SU-DHL-6 (cell line): Measurements from ENCODE around the gene LRRN4.
"Not testable (repeated sequence)": the region's sequence is repeated elsewhere in the genome, so short reads cannot be mapped to it uniquely, and the experiment has no call there.

ENCODE experiments used
- H2AFZ ChIP-seq: fragments of 200-600 bp; sonication (generic); 2 replicates; pipeline ENCODE4 v1.6.1; 2014; ENCODE audit warnings: low read depth, mild to moderate bottlenecking, moderate library complexity, mixed read lengths, antibody characterized with exemption, low read length; ENCODE audit not compliant: severe bottlenecking
- H3F3A ChIP-seq: fragments of 200-600 bp; shearing (Covaris generic); 2 replicates; pipeline ENCODE4 v1.6.0; 2016; ENCODE audit warnings: antibody characterized with exemption, mild to moderate bottlenecking; ENCODE audit not compliant: insufficient read depth
- H3K27ac ChIP-seq: fragments of 200-600 bp; sonication (generic); 2 replicates; pipeline ENCODE4 v1.5.1; 2016; ENCODE audit warnings: low read depth, mild to moderate bottlenecking, low read length, moderate library complexity, mixed read lengths
- H3K27me3 ChIP-seq: fragments of 200-600 bp; sonication (generic), shearing (Covaris generic); 2 replicates; pipeline ENCODE4 v1.6.0; 2014; ENCODE audit warnings: mild to moderate bottlenecking, low read length
- H3K36me3 ChIP-seq: fragments of 200-600 bp; sonication (generic); 2 replicates; pipeline ENCODE4 v1.6.1; 2014; ENCODE audit warnings: mild to moderate bottlenecking, low read length, mixed read lengths
- H3K4me2 ChIP-seq: fragments of 300-600, 200-600 bp; shearing (Covaris generic), sonication (generic); 2 replicates; pipeline ENCODE4 v1.6.0; 2014; ENCODE audit warnings: low read length, low read depth, mild to moderate bottlenecking; ENCODE audit not compliant: poor library complexity, severe bottlenecking
- H3K4me3 ChIP-seq: fragments of 200-600 bp; sonication (generic); 2 replicates; pipeline ENCODE4 v1.5.1; 2014; ENCODE audit warnings: antibody characterized with exemption, low read length, mild to moderate bottlenecking, mixed read lengths; ENCODE audit not compliant: insufficient read depth, poor library complexity, severe bottlenecking
- H3K79me2 ChIP-seq: fragments of 200-600 bp; sonication (generic); 2 replicates; pipeline ENCODE4 v1.6.1; 2014; ENCODE audit warnings: mild to moderate bottlenecking, low read length, moderate library complexity; ENCODE audit not compliant: insufficient read depth
- H3K9ac ChIP-seq: fragments of 200-600 bp; sonication (generic); 2 replicates; pipeline ENCODE4 v1.7.0; 2014; ENCODE audit warnings: mild to moderate bottlenecking, low read length
- H3K9me2 ChIP-seq: fragments of 200-600 bp; sonication (generic); replicated peaks from 2 replicates; pipeline ENCODE4 v1.6.1; 2014; ENCODE audit warnings: low read length; ENCODE audit not compliant: insufficient read depth
- H3K9me3 ChIP-seq: fragments of 200-600 bp; sonication (generic); 2 replicates; pipeline ENCODE4 v1.6.1; 2014; ENCODE audit warnings: low read length, mixed read lengths; ENCODE audit not compliant: insufficient read depth
- H4K20me1 ChIP-seq: fragments of 200-600 bp; sonication (generic); 2 replicates; pipeline ENCODE4 v1.6.1; 2014; ENCODE audit warnings: low read depth, mild to moderate bottlenecking, antibody characterized with exemption, low read length, moderate library complexity, mixed read lengths
- CTCF ChIP-seq: fragments of 200-600 bp; sonication (generic); IDR thresholded peaks from one replicate; pipeline ENCODE4 v1.5.1; 2017; ENCODE audit warnings: antibody characterized with exemption, mild to moderate bottlenecking, low read length, moderate library complexity; ENCODE audit not compliant: insufficient read depth, poor library complexity, severe bottlenecking
- EZH2phosphoT487 ChIP-seq: fragments of 200-600 bp; sonication (generic), shearing (Covaris generic); conservative IDR thresholded peaks from 2 replicates; pipeline ENCODE4 v1.6.1; 2018; ENCODE audit warnings: mild to moderate bottlenecking, antibody characterized with exemption, low read length, moderate library complexity, mixed read lengths

Gene LRRN4

DNA sequence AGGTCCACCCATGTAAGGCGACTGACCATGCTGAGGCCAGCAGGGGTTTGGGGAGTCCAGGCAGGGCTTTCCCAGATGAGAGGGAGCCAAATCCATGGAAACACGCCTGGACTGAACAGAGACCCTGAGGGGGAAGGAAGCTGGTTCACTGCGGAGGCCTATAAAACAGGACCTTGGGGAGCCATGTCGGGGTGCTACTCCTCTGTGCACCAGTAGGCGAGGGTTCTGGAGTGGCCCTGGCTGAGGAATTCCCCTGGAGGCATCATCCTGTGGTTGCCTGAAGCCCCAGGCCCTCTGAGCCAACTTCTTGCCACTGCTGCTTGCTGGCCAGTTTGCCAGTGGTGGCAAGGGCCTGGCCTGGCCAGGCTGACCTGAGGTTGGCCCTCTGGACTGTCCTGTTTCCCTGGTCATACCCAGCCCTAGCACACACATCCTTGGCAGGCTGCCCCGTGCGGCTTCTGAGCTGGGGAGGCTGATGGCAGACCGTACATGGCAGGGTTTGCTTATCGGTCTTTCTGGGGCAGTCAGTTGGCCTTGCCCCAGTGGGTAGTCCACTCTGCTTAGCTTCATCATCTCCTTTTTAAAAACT is 2.2 kb upstream of the LRRN4 start:
- Histone ChIP-seq H3K27me3 (no peaks in the 10 kb centered on the region), H3K9ac (no peak overlapping the region), H3K27ac (no peak overlapping the region), H3F3A (no peaks in the 10 kb centered on the region), H3K9me3 (no peaks in the 10 kb centered on the region), H3K79me2 (no peaks in the 10 kb centered on the region), H3K36me3 (no peaks in the 10 kb centered on the region), H3K4me2 (no peak overlapping the region), H2AFZ (no peak overlapping the region), H3K4me3 (no peak overlapping the region), H3K9me2 (no peaks in the 10 kb centered on the region), H4K20me1 (no peaks in the 10 kb centered on the region)
- TF ChIP-seq EZH2phosphoT487 = no peak
- TF ChIP-seq CTCF = no peak

DNA sequence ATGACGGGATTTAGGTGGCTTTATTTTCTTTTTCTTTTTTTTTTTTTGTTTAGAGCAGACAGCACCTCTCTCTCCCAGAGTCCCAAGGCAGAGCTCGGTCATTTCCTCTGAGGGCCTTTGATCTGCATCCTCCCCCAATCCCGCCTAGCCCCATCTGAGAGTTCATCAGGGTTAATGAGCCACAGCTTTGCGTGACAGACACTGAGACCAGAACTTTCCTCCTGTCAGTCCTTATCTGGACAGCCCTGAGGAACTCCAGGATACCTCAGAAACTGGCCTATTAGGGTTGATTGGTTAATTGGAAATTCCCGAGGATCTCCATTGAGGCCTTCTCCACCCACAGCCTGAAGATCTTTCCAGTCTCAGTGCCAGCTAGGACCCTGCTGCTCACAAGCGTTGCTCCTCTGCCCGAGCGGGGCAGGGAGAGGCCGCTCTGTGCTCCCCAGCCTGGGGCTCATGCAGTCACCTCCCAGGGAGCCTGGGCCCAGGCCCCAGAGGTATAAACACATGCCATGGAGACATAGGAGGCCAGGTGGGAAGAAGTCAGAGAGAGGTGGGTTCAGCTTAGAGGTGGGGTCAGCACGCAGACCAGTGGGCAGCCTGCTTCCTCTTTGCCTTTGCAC is 1.4 kb upstream of the LRRN4 start:
- TF ChIP-seq CTCF (no peak), EZH2phosphoT487 (no peak)
- H3K4me2 ChIP-seq = no peak overlapping the region
- no peak overlapping the region for H2AFZ ChIP-seq
- no peaks in the 10 kb centered on the region for H3K27me3 ChIP-seq
- H3K9me2 ChIP-seq = no peaks in the 10 kb centered on the region
- H3K36me3 ChIP-seq = no peaks in the 10 kb centered on the region
- no peaks in the 10 kb centered on the region for H4K20me1 ChIP-seq
- no peak overlapping the region for H3K4me3 ChIP-seq
- no peaks in the 10 kb centered on the region for H3K9me3 ChIP-seq
- no peaks in the 10 kb centered on the region for H3F3A ChIP-seq
- H3K79me2 ChIP-seq = no peaks in the 10 kb centered on the region
- no peak overlapping the region for H3K27ac ChIP-seq
- H3K9ac ChIP-seq = no peak overlapping the region

DNA sequence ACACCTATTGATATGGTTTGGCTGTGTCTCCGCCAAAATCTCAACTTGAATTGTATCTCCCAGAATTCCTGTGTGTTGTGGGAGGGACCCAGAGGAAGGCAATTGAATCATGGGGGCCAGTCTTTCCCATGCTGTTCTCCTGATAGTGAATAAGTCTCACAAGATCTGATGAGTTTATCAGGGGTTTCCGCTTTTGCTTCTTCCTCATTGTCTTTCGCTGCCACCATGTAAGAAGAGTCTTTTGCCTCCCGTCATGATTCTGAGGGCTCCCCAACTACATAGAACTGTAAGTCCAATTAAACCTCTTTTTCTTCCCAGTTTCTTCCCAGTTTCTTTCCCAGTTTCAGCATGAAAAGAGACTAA is 810 bp upstream of the LRRN4 start:
- not testable (repeated sequence) for H3K9me2 ChIP-seq, H3K27ac ChIP-seq, H3F3A ChIP-seq, H4K20me1 ChIP-seq, H3K27me3 ChIP-seq, H3K9ac ChIP-seq, H3K36me3 ChIP-seq, H3K4me3 ChIP-seq, H3K9me3 ChIP-seq, H3K79me2 ChIP-seq, H2AFZ ChIP-seq, H3K4me2 ChIP-seq

- Histone ChIP-seq H3K4me3 (no peak overlapping the region), H3K27me3 (no peaks in the 10 kb centered on the region), H3K9me3 (no peaks in the 10 kb centered on the region), H3K79me2 (no peaks in the 10 kb centered on the region), H2AFZ (no peak overlapping the region), H3F3A (no peaks in the 10 kb centered on the region), H3K36me3 (no peaks in the 10 kb centered on the region), H4K20me1 (no peaks in the 10 kb centered on the region), H3K27ac (no peak overlapping the region), H3K9ac (no peak overlapping the region), H3K9me2 (no peaks in the 10 kb centered on the region), H3K4me2 (no peak overlapping the region)
- TF ChIP-seq EZH2phosphoT487 (no peak), CTCF (no peak)
Measured at GRCh38 chr20:6053064-6053775, 640 bp downstream of the LRRN4 start.
